Right lobe of liver (tissue), 4 donors: Measurements from ENCODE around the gene STRADA.

Experiments
- POLR2A ChIP-seq: fragments of 450-650 bp; IDR thresholded peaks from one replicate; pipeline ENCODE4 v1.6.1; 2017; ENCODE audit warnings: antibody characterized with exemption, mild to moderate bottlenecking
- TF ChIP-seq, protein P1 (sequence below), 4 donors: fragments of 200-600 bp in 3 of 4; fragments of 450-650 bp in 1 of 4; IDR thresholded peaks; one replicate each; pipeline versions ENCODE4 v1.5.1 to v1.8.0; 2016 to 2022; ENCODE audit warnings: antibody characterized with exemption in 4 of 4, mild to moderate bottlenecking in 2 of 4
- donor health status: DM: no; HTN: no; CAD: no.
- donor health status: DM: no; HTN: no; CAD: no.
- donor health status: DM: no; HTN: yes; CAD: no.

DNA sequence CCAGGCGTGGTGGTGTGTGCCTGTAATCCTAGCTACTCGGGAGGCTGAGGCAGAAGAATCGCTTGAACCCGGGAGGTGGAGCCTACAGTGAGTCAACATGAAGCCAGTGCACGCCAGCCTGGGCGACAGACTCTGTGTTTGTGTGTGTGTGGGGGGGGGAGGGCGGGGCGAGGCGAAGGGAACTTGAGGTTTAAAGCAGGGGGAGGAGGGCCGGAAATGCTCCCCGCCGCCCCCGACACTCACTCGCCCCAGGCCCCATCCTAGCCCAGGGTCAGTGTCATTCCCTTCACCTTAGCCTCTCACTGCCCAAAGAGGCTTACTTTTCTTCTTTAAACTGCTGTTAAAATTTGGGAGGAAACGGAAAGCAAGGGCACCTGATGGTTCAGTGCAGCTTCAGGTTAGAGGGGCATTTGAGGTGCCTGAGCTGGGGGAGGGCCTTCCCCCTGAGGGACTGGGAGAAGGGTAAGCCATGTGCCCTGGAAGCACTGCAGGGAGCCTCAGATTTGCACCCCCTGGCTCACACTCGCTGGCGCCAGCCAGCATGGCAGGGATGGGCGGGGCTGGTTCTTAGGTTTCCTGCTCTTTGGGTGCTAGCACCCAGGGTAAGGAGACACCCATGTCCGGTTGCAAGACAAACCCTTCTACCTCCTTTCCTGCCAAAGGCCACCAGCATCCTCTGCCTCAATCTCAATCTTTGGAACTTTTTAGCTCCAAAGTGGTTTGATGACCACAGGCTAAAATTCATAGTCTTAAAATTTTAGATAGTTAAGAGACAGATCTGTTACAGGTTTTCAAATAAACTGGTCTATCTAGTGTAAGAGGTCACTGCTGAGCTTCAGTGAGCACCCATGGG is 39.5 kb downstream of the STRADA start:
- TF ChIP-seq, protein P1, sequence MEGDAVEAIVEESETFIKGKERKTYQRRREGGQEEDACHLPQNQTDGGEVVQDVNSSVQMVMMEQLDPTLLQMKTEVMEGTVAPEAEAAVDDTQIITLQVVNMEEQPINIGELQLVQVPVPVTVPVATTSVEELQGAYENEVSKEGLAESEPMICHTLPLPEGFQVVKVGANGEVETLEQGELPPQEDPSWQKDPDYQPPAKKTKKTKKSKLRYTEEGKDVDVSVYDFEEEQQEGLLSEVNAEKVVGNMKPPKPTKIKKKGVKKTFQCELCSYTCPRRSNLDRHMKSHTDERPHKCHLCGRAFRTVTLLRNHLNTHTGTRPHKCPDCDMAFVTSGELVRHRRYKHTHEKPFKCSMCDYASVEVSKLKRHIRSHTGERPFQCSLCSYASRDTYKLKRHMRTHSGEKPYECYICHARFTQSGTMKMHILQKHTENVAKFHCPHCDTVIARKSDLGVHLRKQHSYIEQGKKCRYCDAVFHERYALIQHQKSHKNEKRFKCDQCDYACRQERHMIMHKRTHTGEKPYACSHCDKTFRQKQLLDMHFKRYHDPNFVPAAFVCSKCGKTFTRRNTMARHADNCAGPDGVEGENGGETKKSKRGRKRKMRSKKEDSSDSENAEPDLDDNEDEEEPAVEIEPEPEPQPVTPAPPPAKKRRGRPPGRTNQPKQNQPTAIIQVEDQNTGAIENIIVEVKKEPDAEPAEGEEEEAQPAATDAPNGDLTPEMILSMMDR (IDR thresholded peaks at IDR 0.05): no peak
- TF ChIP-seq POLR2A: no peak
